HEK293 (cell line): ENCODE data around the gene ABCA12.

Experiments
- CTCF ChIA-PET: fragments of 350-600 bp; formaldehyde crosslinking; extraction: SDS; loops from one replicate; lab custom pipeline; 2021; ENCODE audit warnings: antibody characterized with exemption; lab: Yijun Ruan, JAX
- POLR2A ChIA-PET: fragments of 300-600 bp; formaldehyde crosslinking; extraction: SDS; loops from one replicate; lab custom pipeline; 2020; ENCODE audit warnings: antibody characterized with exemption, inconsistent platforms; lab: Yijun Ruan, JAX
- H3K27ac ChIP-seq: fragments of 200-500 bp; sonication (Bioruptor generic); 2 replicates; pipeline ENCODE4 v1.5.1; 2014; ENCODE audit warnings: low read depth, low read length, control low read depth, inconsistent platforms; ENCODE audit errors: extremely low read depth
- H3K36me3 ChIP-seq, 2 experiments: fragments of 200-500 bp in 1 of 2; sonication (Bioruptor generic) in 1 of 2; 1 replicate in 1 of 2; 2 replicates in 1 of 2; pipeline ENCODE4 v1.5.1; 2014 to 2017; ENCODE audit warnings: inconsistent platforms in 2 of 2, low read length in 2 of 2; ENCODE audit not compliant: control insufficient read depth in 2 of 2, insufficient read depth in 1 of 2
- H3K4me1 ChIP-seq: fragments of 200-500 bp; sonication (Bioruptor generic); 2 replicates; pipeline ENCODE4 v1.5.1; 2014; ENCODE audit warnings: mild to moderate bottlenecking, low read length, inconsistent platforms; ENCODE audit not compliant: control insufficient read depth, insufficient read depth
- H3K4me3 ChIP-seq: 2 replicates; pipeline ENCODE4 v1.5.1; 2011; ENCODE audit warnings: low read depth, mild to moderate bottlenecking, control low read depth, low read length, moderate library complexity
- H3K9me3 ChIP-seq: fragments of 200-500 bp; sonication (Bioruptor generic); 2 replicates; pipeline ENCODE4 v1.5.1; 2014; ENCODE audit warnings: low read depth, low read length, inconsistent platforms; ENCODE audit not compliant: control insufficient read depth, insufficient read depth
- BCL11B ChIP-seq: fragments of 450-650 bp; formaldehyde crosslinking; IDR thresholded peaks from 2 replicates; pipeline ENCODE4 v1.5.1; 2016; ENCODE audit warnings: low read depth, missing biosample characterization, missing genetic modification characterization
- HIC1 ChIP-seq: fragments of 450-650 bp; formaldehyde crosslinking; IDR thresholded peaks from 2 replicates; pipeline ENCODE4 v1.5.1; 2016; ENCODE audit warnings: missing biosample characterization, missing genetic modification characterization
- OSR2 ChIP-seq: fragments of 450-650 bp; formaldehyde crosslinking; IDR thresholded peaks from 2 replicates; pipeline ENCODE4 v1.5.1; 2016; ENCODE audit warnings: missing biosample characterization, missing genetic modification characterization
- ZBTB20 ChIP-seq: fragments of 450-650 bp; formaldehyde crosslinking; IDR thresholded peaks from 2 replicates; pipeline ENCODE4 v1.5.1; 2016; ENCODE audit warnings: missing biosample characterization, missing genetic modification characterization
- ZNF140 ChIP-seq: fragments of 450-650 bp; formaldehyde crosslinking; IDR thresholded peaks from 2 replicates; pipeline ENCODE4 v1.5.1; 2016; ENCODE audit warnings: missing biosample characterization, missing genetic modification characterization
- ZNF146 ChIP-seq: fragments of 450-650 bp; formaldehyde crosslinking; IDR thresholded peaks from 2 replicates; pipeline ENCODE4 v1.5.1; 2016; ENCODE audit warnings: missing biosample characterization, missing genetic modification characterization
- ZNF18 ChIP-seq: fragments of 450-650 bp; formaldehyde crosslinking; IDR thresholded peaks from 2 replicates; pipeline ENCODE4 v1.5.1; 2016; ENCODE audit warnings: missing biosample characterization, missing genetic modification characterization
- ZNF354C ChIP-seq: fragments of 450-650 bp; formaldehyde crosslinking; IDR thresholded peaks from 2 replicates; pipeline ENCODE4 v1.5.1; 2016; ENCODE audit warnings: missing biosample characterization, missing genetic modification characterization, low read depth, borderline replicate concordance
- ZNF473 ChIP-seq: fragments of 450-650 bp; formaldehyde crosslinking; IDR thresholded peaks from 2 replicates; pipeline ENCODE4 v1.5.1; 2017; ENCODE audit warnings: missing biosample characterization, missing genetic modification characterization
- ZNF521 ChIP-seq: fragments of 450-650 bp; formaldehyde crosslinking; IDR thresholded peaks from 2 replicates; pipeline ENCODE4 v1.5.1; 2017; ENCODE audit warnings: missing biosample characterization, mild to moderate bottlenecking, missing genetic modification characterization
- ZNF548 ChIP-seq: fragments of 450-650 bp; formaldehyde crosslinking; IDR thresholded peaks from 2 replicates; pipeline ENCODE4 v1.5.1; 2016; ENCODE audit warnings: missing biosample characterization, missing genetic modification characterization
- ZNF558 ChIP-seq: fragments of 450-650 bp; formaldehyde crosslinking; IDR thresholded peaks from 2 replicates; pipeline ENCODE4 v1.5.1; 2016; ENCODE audit warnings: missing biosample characterization, missing genetic modification characterization
- ZNF585B ChIP-seq: fragments of 450-650 bp; formaldehyde crosslinking; IDR thresholded peaks from 2 replicates; pipeline ENCODE4 v1.5.1; 2016; ENCODE audit warnings: missing biosample characterization, missing genetic modification characterization
- ZNF624 ChIP-seq: fragments of 450-650 bp; formaldehyde crosslinking; IDR thresholded peaks from 2 replicates; pipeline ENCODE4 v1.5.1; 2017; ENCODE audit warnings: missing biosample characterization, missing genetic modification characterization
- ZNF629 ChIP-seq: fragments of 450-650 bp; formaldehyde crosslinking; IDR thresholded peaks from 2 replicates; pipeline ENCODE4 v1.5.1; 2017; ENCODE audit warnings: missing biosample characterization, missing genetic modification characterization
- ZNF792 ChIP-seq: fragments of 450-650 bp; formaldehyde crosslinking; IDR thresholded peaks from 2 replicates; pipeline ENCODE4 v1.5.1; 2016; ENCODE audit warnings: missing biosample characterization, missing genetic modification characterization
- ZSCAN16 ChIP-seq: fragments of 450-650 bp; formaldehyde crosslinking; IDR thresholded peaks from 2 replicates; pipeline ENCODE4 v1.5.1; 2016; ENCODE audit warnings: missing biosample characterization, missing genetic modification characterization
- ZSCAN4 ChIP-seq: fragments of 450-650 bp; formaldehyde crosslinking; IDR thresholded peaks from 2 replicates; pipeline ENCODE4 v1.5.1; 2017; ENCODE audit warnings: missing biosample characterization, missing genetic modification characterization
- TF ChIP-seq, protein P1 (sequence below): fragments of 450-650 bp; formaldehyde crosslinking; IDR thresholded peaks from 2 replicates; pipeline ENCODE4 v1.5.1; 2016; ENCODE audit warnings: missing biosample characterization, missing genetic modification characterization
- TF ChIP-seq, protein P2 (sequence below): fragments of 450-650 bp; formaldehyde crosslinking; IDR thresholded peaks from 2 replicates; pipeline ENCODE4 v1.5.1; 2016; ENCODE audit warnings: missing biosample characterization, missing genetic modification characterization

Gene ABCA12

DNA sequence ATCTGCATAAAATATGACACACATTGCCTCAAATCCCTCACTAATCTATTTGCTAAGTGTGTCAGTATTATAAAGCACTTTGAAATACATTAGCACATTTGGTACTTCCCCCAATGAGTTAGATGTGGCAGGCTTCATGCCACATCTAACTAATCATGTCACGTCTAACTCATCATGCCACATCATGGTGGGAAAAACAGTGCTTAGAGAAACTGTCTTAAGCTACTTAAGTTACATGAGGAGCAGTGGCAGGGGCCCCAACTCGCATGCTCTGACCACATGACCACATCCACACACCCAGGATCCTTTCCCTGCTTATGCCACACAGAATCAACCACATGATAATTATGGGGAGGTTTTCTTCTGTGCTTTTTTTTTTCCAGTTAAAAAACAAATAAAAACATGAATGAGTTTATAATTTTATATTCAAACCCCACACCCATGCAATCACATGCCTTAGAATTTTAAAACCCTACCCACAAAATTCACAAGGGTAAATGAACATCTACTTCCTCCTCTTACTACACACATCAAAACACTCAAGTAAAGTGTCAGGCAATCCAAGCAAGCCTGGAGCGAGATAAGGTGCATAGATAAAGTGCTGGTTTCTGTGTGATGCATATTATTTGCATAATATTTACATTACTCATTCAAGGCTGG, 1.6 kb downstream of the ABCA12 start:
- CTCF ChIA-PET, result interaction anchor here (0.7 kb wide), 1 partner anchor 366 kb away, joined by 4 read pairs; no protein-coding TSS in a partner anchor
- no peaks in the 10 kb centered on the region for H3K36me3 ChIP-seq
- no peak overlapping the region for H3K27ac ChIP-seq
- no peaks in the 10 kb centered on the region for H3K9me3 ChIP-seq
- TF ChIP-seq ZNF521, result no peak
- TF ChIP-seq, protein P1, sequence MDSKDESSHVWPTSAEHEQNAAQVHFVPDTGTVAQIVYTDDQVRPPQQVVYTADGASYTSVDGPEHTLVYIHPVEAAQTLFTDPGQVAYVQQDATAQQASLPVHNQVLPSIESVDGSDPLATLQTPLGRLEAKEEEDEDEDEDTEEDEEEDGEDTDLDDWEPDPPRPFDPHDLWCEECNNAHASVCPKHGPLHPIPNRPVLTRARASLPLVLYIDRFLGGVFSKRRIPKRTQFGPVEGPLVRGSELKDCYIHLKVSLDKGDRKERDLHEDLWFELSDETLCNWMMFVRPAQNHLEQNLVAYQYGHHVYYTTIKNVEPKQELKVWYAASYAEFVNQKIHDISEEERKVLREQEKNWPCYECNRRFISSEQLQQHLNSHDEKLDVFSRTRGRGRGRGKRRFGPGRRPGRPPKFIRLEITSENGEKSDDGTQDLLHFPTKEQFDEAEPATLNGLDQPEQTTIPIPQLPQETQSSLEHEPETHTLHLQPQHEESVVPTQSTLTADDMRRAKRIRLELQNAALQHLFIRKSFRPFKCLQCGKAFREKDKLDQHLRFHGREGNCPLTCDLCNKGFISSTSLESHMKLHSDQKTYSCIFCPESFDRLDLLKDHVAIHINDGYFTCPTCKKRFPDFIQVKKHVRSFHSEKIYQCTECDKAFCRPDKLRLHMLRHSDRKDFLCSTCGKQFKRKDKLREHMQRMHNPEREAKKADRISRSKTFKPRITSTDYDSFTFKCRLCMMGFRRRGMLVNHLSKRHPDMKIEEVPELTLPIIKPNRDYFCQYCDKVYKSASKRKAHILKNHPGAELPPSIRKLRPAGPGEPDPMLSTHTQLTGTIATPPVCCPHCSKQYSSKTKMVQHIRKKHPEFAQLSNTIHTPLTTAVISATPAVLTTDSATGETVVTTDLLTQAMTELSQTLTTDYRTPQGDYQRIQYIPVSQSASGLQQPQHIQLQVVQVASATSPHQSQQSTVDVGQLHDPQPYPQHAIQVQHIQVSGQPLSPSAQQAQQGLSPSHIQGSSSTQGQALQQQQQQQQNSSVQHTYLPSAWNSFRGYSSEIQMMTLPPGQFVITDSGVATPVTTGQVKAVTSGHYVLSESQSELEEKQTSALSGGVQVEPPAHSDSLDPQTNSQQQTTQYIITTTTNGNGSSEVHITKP (tag by site-specific recombination), result peak; percentile 82
- TF ChIP-seq, all 188 proteins: peak for 1
- POLR2A ChIA-PET, result interaction anchor here (0.7 kb wide), 1 partner anchor 48 kb away, joined by 4 read pairs; no protein-coding TSS in a partner anchor
- Histone ChIP-seq H3K4me3 (no peak overlapping the region), H3K4me1 (peaks cover 4% of the 10 kb centered on the region; the same call in 1 of the 2 replicates)

GRCh38 chr2:215120401-215120800, 18.0 kb downstream of the ABCA12 start:
- Histone ChIP-seq H3K4me3 (no peak overlapping the region), H3K4me1 (no peaks in the 10 kb centered on the region), H3K36me3 (no peaks in the 10 kb centered on the region; a peak in 1 of 3 replicates), H3K27ac (no peak overlapping the region), H3K9me3 (no peaks in the 10 kb centered on the region)
- ChIA-PET POLR2A (no interaction called here), CTCF (no interaction called here)
- TF ChIP-seq ZNF354C (tag by site-specific recombination), result no peak
- TF ChIP-seq ZSCAN16, result no peak
- no peak for TF ChIP-seq ZSCAN4 (tag by site-specific recombination)
- TF ChIP-seq, protein P2, sequence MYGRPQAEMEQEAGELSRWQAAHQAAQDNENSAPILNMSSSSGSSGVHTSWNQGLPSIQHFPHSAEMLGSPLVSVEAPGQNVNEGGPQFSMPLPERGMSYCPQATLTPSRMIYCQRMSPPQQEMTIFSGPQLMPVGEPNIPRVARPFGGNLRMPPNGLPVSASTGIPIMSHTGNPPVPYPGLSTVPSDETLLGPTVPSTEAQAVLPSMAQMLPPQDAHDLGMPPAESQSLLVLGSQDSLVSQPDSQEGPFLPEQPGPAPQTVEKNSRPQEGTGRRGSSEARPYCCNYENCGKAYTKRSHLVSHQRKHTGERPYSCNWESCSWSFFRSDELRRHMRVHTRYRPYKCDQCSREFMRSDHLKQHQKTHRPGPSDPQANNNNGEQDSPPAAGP (tag by site-specific recombination), result no peak
- no peak for TF ChIP-seq ZNF629 (tag by site-specific recombination)
- TF ChIP-seq ZNF548 (tag by site-specific recombination), result no peak
- TF ChIP-seq ZNF624 (tag by site-specific recombination), result no peak
- no peak for TF ChIP-seq ZNF18
- TF ChIP-seq ZNF140 (tag by site-specific recombination), result no peak
- TF ChIP-seq ZNF792 (tag by site-specific recombination), result no peak
- TF ChIP-seq ZNF585B (tag by site-specific recombination), result no peak
- no peak for TF ChIP-seq OSR2 (tag by site-specific recombination)
- no peak for TF ChIP-seq HIC1 (tag by site-specific recombination)
- no peak for TF ChIP-seq BCL11B (tag by site-specific recombination)
- no peak for TF ChIP-seq ZNF146 (tag by site-specific recombination)
- TF ChIP-seq ZNF473, result no peak
- TF ChIP-seq ZBTB20 (tag by site-specific recombination), result no peak
- TF ChIP-seq ZNF558 (tag by site-specific recombination), result no peak
